ENCODE measurements around the gene GCM1.

GCM1 gene

DNA sequence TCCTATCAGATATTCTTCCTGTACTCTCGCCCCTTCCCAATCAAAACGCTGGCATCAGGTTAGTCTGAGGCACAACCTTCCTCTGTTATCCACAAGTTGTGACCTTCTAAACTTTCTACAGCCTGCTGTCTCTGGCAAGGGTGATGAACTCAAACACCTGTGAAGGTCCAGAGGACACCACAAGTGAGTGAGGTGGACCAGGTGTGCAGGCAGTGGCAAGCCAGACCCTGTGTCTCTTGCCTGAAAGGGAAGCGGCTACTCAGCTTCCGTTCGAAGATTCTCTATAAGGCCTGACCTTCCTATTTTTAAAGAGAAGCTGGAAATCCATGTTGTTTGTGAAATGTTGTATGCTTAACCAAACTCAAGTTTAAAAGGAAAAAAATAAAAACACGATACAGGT lies 36.8 kb downstream of the GCM1 start:
- H3K4me3 ChIP-seq (ENCODE audit: low read length), result no peak overlapping the region
- TF ChIP-seq, protein P1, sequence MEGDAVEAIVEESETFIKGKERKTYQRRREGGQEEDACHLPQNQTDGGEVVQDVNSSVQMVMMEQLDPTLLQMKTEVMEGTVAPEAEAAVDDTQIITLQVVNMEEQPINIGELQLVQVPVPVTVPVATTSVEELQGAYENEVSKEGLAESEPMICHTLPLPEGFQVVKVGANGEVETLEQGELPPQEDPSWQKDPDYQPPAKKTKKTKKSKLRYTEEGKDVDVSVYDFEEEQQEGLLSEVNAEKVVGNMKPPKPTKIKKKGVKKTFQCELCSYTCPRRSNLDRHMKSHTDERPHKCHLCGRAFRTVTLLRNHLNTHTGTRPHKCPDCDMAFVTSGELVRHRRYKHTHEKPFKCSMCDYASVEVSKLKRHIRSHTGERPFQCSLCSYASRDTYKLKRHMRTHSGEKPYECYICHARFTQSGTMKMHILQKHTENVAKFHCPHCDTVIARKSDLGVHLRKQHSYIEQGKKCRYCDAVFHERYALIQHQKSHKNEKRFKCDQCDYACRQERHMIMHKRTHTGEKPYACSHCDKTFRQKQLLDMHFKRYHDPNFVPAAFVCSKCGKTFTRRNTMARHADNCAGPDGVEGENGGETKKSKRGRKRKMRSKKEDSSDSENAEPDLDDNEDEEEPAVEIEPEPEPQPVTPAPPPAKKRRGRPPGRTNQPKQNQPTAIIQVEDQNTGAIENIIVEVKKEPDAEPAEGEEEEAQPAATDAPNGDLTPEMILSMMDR (conservative IDR thresholded peaks at IDR 0.05; ENCODE audit: low read depth, low read length), result no peak
- no peak for DNase-seq (ENCODE audit: low read depth)

DNA sequence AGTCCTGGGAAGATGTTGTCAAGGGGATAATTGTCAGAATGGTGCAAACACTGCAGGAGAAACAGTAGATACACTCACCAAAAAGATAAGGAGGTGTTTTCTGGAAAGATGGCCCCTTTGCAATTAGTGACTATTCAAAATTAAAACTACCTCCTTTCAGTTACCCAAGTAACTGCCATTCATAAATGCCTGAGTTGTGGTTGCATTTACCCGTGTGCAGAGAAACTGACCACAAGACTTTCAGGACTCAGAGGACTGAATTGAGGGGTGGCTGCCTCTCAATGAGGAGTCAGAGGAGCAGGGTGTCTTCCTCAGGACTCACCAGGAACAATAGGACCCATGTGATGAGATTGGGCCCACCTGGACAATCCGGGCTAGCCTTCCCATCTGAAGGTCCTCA lies 39.0 kb downstream of the GCM1 start:
- TF ChIP-seq, protein P1 (conservative IDR thresholded peaks at IDR 0.05; ENCODE audit: low read depth, low read length), result no peak
- DNase-seq (ENCODE audit: low read depth), result no peak
- H3K4me3 ChIP-seq (ENCODE audit: low read length), result no peak overlapping the region

DNA sequence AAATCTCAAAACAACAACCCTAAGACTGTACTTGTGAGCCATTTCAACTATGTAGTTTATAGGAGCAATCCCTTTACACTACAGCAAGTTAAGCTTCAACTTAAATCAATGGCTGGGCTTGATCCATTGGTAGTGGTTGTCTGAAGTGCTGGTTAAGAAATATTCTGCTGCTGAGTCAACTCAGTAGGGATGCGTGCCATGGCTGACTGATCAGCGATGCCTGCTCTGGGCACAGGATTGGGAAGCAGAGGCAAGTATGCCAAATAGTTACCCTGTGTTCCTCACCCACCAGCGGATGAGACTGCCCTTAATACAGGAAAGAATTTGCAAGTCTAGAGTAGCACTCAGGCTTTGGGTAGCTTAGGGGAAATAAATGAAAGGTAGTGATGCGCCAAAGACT lies 41.5 kb downstream of the GCM1 start:
- peak; percentile 26 for DNase-seq (ENCODE audit: low read depth)
- TF ChIP-seq, protein P1 (conservative IDR thresholded peaks at IDR 0.05; ENCODE audit: low read depth, low read length), result no peak
- H3K4me3 ChIP-seq (ENCODE audit: low read length), result no peak overlapping the region

DNA sequence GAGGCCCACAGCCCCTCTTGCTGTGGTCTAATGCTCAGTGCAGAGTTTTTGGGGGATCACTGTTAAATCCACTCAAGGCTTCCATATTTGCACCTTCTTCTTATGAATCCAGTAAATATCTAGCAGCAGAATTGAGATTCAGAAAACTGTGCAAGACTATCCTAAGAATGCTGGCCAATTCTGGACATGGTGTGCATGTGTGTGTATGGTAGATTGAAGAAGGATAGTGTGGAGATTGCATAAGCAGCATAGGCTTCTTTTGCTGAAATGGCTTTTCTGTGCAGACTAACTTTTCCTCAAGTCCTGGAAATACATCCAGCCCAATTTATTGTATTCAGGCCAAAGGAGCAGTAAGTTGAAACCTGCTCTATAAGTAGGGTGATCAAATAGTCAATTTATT lies 43.7 kb downstream of the GCM1 start:
- no peak for DNase-seq (ENCODE audit: low read depth)
- TF ChIP-seq, protein P1 (conservative IDR thresholded peaks at IDR 0.05; ENCODE audit: low read depth, low read length), result no peak
- H3K4me3 ChIP-seq (ENCODE audit: low read length), result no peak overlapping the region

DNA sequence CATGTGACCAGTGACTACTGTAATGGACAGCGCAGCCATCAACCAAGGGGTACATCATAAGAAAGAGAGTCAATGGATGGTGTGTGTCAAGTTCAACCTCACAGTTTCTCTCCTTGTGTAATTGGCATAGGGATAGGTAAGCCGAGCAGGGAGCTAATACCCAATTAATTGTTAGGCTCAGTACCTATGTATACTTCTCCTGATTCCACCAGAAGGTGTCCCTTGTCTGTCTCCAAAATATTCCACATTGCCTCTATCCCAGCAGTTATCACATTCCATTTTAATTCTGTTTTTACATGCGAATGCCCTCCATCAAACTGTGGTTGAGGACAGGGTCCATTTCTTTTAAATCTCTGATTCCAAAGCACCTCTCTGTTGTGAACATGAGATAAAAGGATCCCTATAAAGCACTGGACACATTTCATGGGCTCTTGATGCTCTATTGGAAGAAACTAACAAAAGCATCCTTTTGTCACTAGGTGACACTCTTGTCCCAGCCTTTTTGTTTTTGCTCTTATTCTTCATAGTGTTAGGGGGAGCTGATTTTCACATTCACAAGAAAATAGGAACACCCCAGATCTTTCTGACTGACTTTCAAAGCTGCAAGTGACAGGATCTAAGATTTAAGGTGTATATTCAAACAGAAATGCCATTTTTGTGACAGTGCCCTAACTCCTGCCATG lies 44.5 kb downstream of the GCM1 start:
- TF ChIP-seq, protein P1 (conservative IDR thresholded peaks at IDR 0.05; ENCODE audit: low read depth, low read length), result peak; percentile 22
- DNase-seq (ENCODE audit: low read depth), result no peak
- no peak overlapping the region for H3K4me3 ChIP-seq (ENCODE audit: low read length)

DNA sequence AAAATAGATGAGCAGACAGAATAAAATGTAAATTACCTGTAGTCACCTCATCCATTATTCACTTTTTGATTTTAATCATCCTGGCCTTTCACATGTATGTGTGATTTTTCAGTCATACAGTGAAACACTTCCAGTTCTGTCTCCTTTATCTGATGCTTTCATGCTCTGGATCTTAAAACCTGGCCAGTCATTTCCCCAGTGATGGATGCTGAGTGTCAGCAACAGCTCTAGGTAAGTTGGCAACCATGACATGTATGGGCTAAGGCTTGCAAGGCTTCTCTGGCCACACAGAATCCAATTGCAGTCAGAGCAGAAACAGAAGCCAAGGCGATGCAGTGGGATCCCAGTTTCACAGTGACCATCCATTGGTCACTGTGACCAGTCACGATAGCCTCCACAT lies 47.6 kb downstream of the GCM1 start:
- TF ChIP-seq, protein P1 (conservative IDR thresholded peaks at IDR 0.05; ENCODE audit: low read depth, low read length), result no peak
- no peak overlapping the region for H3K4me3 ChIP-seq (ENCODE audit: low read length)
- no peak for DNase-seq (ENCODE audit: low read depth)

DNA sequence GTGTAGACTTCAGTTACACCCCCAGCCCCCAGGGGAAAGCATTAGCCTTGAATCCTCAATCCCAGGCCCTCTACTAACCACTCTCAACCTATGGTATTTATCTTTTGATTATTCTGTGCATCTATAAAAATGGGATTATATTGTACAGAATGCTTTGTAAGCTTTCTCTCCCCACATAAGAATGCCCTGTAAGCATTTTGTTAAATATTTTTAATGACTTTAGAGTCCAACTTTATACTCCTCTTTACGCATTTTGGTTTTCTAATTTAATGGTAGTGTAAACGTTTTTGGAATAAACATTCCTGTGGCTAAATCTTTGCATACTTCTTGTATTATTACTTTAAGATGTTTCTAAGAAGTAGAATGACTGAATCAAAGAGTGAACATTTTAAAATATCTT lies 48.1 kb downstream of the GCM1 start:
- no peak for DNase-seq (ENCODE audit: low read depth)
- TF ChIP-seq, protein P1 (conservative IDR thresholded peaks at IDR 0.05; ENCODE audit: low read depth, low read length), result no peak
- no peak overlapping the region for H3K4me3 ChIP-seq (ENCODE audit: low read length)
